Naive thymus-derived CD8-positive, alpha-beta T cell (primary cell): ENCODE results near the gene CD99. TPM values are rescaled to one million over a fixed set of nuclear protein-coding genes. Genes with fewer than 3 reads are reported as not detected.

Experiments used
- ATAC-seq, 2 donors: fragments of 150-1000 bp; cut with Tn5 transposase in 1 of 2; sonication (Bioruptor Pico), chemical (Tn5 transposase) in 1 of 2; 1 replicate in 1 of 2; 2 replicates in 1 of 2; pipeline ENCODE4 v1.10.0; 2021; ENCODE audit warnings: mild to moderate bottlenecking in 2 of 2, moderate library complexity in 2 of 2
- POLR2A ChIA-PET: fragments of 350-600 bp; sonication (Branson Sonifier 250); formaldehyde crosslinking; loops from one replicate; lab custom pipeline; 2021; ENCODE audit warnings: antibody characterized with exemption; lab: Charles Lee
- DNase-seq, 10 donors: peaks; one replicate each; pipeline versions ENCODE4 v3.0.0 to v3.0.0-alpha.2; 2020 to 2022
- H3K27ac Mint-ChIP-seq, 10 donors: one replicate each; pipeline ENCODE4 v1.8.0; 2020 to 2022; ENCODE audit warnings: mild to moderate bottlenecking in 10 of 10, mixed read lengths in 10 of 10, moderate library complexity in 4 of 10, inconsistent platforms in 1 of 10
- H3K27me3 Mint-ChIP-seq, 5 donors: one replicate each; pipeline ENCODE4 v1.8.0; 2021 to 2022; ENCODE audit warnings: mixed read lengths in 5 of 5
- H3K36me3 Mint-ChIP-seq, 3 donors: one replicate each; pipeline ENCODE4 v1.8.0; 2020 to 2022; ENCODE audit warnings: mixed read lengths in 3 of 3, mild to moderate bottlenecking in 2 of 3, inconsistent platforms in 1 of 3
- H3K4me1 Mint-ChIP-seq, 4 donors: one replicate each; pipeline ENCODE4 v1.8.0; 2021 to 2022; ENCODE audit warnings: mixed read lengths in 4 of 4
- H3K4me3 Mint-ChIP-seq, 10 donors: one replicate each; pipeline ENCODE4 v1.8.0; 2020 to 2022; ENCODE audit warnings: mild to moderate bottlenecking in 10 of 10, mixed read lengths in 10 of 10, moderate library complexity in 6 of 10, inconsistent platforms in 1 of 10
- H3K9me3 Mint-ChIP-seq, 9 donors: one replicate each; pipeline ENCODE4 v1.8.0; 2020 to 2022; ENCODE audit warnings: mixed read lengths in 9 of 9, mild to moderate bottlenecking in 3 of 9, inconsistent platforms in 1 of 9, moderate library complexity in 1 of 9
- polyA plus RNA-seq, 3 donors: library from polyadenylated mRNA; unstranded; fragments of 300-500 nt; fragmentation: Illumina TruSeq; gene quantifications; one replicate each; pipeline ENCODE4 v1.2.3, GENCODE V29; 2021
- total RNA-seq, 8 experiments: library from RNA in 2 of 8; stranded (reverse) in 2 of 8; gene quantifications; one replicate each; pipeline ENCODE4 v1.2.3 and lab custom pipeline; 2021 to 2026

Gene CD99
- total and polyA plus RNA-seq, 5 experiments from 2014 or later = 120 to 218 (median 124) TPM

DNA sequence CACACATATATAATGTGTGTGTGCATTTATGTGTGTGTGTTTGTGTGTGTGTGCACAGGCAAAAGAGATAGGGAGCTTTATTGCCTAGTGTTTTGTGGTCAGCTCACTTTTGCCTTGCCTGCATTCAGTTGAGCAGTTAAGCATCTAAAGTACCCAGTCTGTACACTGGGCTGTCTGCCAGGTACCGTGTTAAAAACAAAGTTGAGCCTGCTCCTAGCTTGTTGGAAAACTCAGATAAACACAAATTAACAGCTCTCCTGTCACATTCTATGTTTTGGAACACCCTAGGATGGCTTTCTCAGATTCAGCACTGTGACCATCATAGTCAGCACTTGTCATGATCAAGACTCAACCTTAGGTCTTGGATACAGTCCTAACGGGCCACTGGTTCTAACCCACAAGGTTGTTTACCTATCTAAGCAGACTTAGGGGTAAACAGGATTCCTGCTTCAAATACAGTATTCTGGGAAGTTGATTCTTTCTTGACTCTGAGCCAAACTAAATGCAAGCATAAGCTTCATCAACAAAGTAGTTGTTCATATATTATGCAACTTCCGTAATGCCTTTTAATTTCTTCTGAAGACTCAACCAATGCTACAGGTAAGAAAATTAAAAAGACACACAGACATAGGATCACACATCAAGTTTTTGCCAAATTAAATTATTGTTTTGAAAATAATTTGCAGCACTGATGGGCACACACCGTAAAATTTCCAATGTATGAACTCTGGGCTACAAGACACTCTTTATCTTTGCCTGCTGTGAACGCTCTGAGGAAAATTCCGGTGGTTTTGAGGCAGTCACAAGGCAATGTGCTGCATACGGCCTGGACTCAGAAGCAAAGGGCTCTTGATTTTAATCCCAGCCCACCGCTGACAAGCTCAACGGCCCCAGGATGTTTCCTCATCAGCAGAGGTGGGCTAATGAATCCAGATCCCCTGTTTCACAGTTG lies 11.3 kb upstream of the CD99 start:
- POLR2A ChIA-PET = no interaction called here
- Mint-ChIP-seq H3K27ac (no peak overlapping the region), H3K4me1 (peaks cover 0 to 3% (median 0%) of the 10 kb centered on the region in 4 donors), H3K4me3 (no peak overlapping the region), H3K9me3 (peaks cover 0 to 2% (median 0%) of the 10 kb centered on the region in 9 donors), H3K27me3 (peaks cover 0 to 5% (median 0%) of the 10 kb centered on the region in 5 donors), H3K36me3 (no peaks in the 10 kb centered on the region)
- ATAC-seq (no peak), DNase-seq (no peak)

DNA sequence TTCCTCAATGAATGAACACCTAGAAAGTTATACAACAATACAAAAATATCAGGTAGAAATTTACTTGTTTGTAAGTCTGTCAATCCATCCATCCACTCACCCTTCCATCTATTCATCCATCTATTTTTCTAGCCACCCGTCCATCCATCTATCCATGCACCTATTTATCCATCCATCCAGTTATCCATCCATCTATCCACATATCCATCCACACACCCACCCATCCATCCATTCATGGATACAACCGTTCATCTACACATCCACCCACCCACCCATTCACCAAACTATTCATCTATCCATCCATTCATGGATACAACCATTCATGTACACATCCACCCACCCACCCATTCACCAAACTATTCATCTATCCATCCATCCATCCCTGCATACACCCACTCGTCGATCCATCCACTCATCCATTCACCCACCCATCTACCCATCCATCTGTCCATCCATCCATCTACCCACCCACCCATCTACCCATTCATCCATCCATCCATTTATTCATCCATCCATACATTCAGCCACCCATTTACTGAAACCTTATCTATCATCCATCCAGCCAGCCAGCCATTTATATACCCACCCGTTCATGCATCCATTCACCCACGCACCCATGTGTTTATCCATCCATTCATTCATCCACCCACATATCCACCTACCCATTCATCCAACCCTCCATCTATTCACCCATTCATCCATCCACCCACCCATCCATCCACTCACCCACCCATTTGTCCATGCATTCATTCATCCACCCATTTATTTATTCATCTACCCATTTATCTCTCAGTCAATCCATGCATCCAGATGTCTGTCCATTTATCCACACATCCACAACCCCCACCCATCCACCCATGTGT lies 10.4 kb upstream of the CD99 start:
- H3K36me3 Mint-ChIP-seq = no peaks in the 10 kb centered on the region
- DNase-seq = no peak
- no peak for ATAC-seq
- H3K4me1 Mint-ChIP-seq = peaks cover 0 to 3% (median 0%) of the 10 kb centered on the region in 4 donors
- no peak overlapping the region for H3K27ac Mint-ChIP-seq
- POLR2A ChIA-PET = no interaction called here
- H3K9me3 Mint-ChIP-seq = peaks cover 0 to 2% (median 0%) of the 10 kb centered on the region in 9 donors
- H3K27me3 Mint-ChIP-seq = peaks cover 0 to 5% (median 0%) of the 10 kb centered on the region in 5 donors
- no peak overlapping the region for H3K4me3 Mint-ChIP-seq

DNA sequence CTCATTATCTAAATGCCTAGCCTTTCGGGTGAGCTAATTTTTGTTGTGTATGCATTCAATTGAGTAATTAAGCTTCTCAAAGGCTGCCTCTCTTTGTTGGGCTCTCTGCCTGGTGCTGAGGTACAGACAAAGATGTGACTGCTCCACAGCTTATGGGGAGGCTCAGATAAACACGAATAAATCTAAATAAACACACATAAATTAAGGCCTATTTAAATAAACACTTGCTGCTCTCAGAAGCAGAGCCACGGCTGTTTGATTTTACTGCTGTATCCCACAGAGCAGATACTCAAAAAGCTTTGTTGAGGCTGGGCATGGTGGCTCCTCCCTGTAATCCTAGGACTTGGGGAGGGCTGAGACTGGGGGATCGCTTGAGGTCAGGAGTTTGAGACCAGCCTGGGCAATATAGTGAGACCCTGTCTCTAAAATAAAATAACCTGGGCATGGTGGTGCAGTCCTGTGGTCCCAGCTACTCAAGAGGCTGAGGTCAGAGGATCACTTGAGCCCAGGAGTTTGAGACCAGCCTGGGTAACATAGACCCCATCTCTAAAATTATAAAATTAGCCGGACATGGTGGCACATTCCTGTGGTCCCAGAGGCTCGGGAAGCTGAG lies 8.4 kb upstream of the CD99 start:
- Mint-ChIP-seq H3K36me3 (no peaks in the 10 kb centered on the region), H3K4me1 (peaks cover 0 to 6% (median 1%) of the 10 kb centered on the region in 4 donors), H3K27me3 (peaks cover 0 to 5% (median 0%) of the 10 kb centered on the region in 5 donors), H3K9me3 (peaks cover 0 to 2% (median 0%) of the 10 kb centered on the region in 9 donors), H3K27ac (no peak overlapping the region), H3K4me3 (no peak overlapping the region)
- POLR2A ChIA-PET = no interaction called here
- ATAC-seq (no peak), DNase-seq (no peak)

DNA sequence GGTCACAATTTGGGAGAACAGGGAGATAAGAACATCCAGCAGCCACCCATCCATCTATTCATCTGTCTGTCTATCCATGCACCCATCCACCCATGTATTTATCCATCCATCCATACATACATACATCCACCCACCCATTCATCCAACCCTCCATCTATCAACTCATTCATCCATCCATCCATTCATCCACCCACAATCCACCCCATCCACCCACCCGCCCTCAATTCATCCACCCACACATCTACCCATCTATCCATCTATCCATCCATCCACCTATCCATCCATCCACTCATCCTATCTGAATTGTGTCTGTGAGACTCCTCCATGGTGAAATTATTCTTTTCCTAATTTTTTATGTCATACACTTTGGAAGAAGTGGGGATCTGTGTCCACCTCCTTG lies 6.8 kb upstream of the CD99 start:
- H3K4me3 Mint-ChIP-seq = no peak overlapping the region
- DNase-seq = no peak
- H3K27ac Mint-ChIP-seq = peak overlapping the region in 1 of 10 donors; percentile 43
- H3K4me1 Mint-ChIP-seq = peaks cover 0 to 6% (median 0%) of the 10 kb centered on the region in 4 donors
- no peaks in the 10 kb centered on the region for H3K36me3 Mint-ChIP-seq
- H3K27me3 Mint-ChIP-seq = no peaks in the 10 kb centered on the region
- peaks cover 0 to 2% (median 0%) of the 10 kb centered on the region in 9 donors for H3K9me3 Mint-ChIP-seq
- no peak for ATAC-seq
- POLR2A ChIA-PET = no interaction called here

DNA sequence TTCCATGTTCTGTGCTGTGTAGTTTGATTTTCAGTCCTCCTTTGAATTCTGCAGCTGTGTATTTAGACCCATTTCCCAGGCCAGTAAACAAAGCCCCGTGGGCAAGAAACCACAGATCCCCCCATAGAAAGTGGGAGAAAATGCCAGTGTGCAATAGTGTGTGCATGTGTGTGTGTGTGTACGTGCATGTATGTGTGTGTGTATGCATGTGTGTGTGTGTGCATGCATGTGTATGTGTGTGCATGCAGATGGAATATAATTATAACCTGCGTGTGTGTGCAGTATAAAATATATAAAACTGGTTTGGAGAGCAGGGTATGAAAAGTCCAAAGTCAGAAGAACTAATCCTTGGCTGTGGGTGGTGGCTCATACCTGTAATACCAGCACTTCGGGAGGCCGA lies 5.2 kb upstream of the CD99 start:
- ATAC-seq (no peak), DNase-seq (no peak)
- no peaks in the 10 kb centered on the region for H3K36me3 Mint-ChIP-seq
- H3K4me3 Mint-ChIP-seq = no peak overlapping the region
- POLR2A ChIA-PET = no interaction called here
- H3K27me3 Mint-ChIP-seq = no peaks in the 10 kb centered on the region
- H3K27ac Mint-ChIP-seq = peak overlapping the region in 1 of 10 donors; percentile 37
- peaks cover 0 to 6% (median 4%) of the 10 kb centered on the region in 4 donors for H3K4me1 Mint-ChIP-seq
- H3K9me3 Mint-ChIP-seq = peaks cover 0 to 2% (median 0%) of the 10 kb centered on the region in 9 donors

DNA sequence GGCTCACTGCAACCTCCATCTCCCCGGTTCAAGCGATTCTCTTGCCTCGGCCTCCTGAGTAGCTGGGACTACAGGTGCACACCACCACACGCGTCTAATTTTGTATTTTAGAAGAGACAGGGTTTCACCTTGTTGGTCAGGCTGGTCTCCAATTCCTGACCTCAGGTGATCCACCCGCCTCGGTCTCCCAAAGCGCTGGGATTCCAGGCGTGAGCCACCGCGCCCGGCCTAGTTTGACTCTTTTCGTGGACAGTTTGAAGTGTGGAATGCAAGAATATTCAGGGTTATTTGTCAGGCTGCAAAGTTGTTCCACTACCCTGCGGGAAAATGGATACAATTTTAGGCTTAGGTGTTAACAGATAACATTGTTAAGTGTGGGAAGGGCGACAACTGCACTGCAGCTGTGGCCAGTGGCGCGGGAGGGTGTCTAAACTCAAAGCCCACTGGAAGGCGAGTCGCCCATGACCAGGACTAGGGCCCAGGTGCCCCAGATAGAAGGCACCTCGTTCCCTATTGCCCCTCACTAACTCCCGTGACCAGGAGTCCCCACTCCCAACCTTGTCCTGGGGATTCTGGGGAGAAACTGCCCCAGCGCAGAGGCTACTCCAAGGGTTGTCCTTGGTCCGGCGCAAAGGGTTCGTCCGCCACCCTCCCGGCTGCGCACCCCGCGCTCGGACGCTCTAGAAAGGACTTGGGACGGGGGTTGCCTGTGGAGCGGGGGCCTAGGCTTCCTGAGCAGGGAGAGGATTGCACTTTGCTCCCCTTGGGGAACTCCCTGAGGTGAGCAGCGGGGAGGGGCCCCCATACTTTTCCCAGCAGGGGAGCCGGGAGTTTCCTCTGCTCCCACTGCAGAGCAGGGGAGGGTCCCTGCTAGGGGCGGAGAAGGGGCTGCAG lies 1.1 kb upstream of the CD99 start:
- Mint-ChIP-seq H3K27ac (peak overlapping the region in 5 of 10 donors; percentile 24 to 83 (median 59)), H3K9me3 (no peaks in the 10 kb centered on the region), H3K4me3 (peak overlapping the region; percentile 68 to 99 (median 85)), H3K36me3 (no peaks in the 10 kb centered on the region), H3K4me1 (peaks cover 30 to 38% (median 32%) of the 10 kb centered on the region in 4 donors), H3K27me3 (no peaks in the 10 kb centered on the region)
- ATAC-seq (no peak), DNase-seq (no peak)
- POLR2A ChIA-PET = no interaction called here

DNA sequence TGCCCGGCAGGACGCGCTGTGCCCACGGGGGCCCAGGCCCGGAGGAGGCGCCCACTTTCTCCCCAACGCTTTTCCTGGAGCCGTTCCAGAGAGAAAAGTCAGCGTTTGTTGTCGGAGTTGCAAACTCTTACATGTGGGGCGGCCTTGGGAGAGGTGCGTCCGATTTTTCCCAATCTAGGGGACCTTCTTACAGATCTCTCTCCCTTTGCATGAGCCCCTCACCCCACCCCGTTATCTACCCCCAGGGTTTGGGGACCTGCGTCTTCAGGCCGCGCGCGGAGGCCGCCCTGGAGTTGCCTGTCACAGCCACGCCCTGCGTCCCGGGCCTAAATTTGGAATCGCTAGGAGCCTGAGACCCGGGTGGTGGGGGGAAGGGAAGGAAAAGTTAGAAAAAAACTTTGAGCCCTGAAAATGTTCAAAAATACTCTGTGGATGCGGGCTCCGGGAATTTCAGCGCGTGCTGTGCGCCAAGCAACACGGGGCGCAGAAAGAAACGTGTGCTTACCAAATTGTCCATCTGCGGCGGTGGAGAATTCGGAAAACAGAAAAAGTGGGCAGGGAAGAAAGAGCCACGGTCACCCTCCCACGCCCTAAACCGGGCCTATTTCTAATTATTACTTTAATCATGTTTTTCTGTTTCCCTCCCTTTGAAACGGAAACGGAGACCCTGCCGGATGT lies 587 bp downstream of the CD99 start:
- Mint-ChIP-seq H3K9me3 (peaks cover 0 to 2% (median 0%) of the 10 kb centered on the region in 9 donors), H3K4me3 (peak overlapping the region; percentile 92 to 99 (median 96)), H3K27me3 (no peaks in the 10 kb centered on the region), H3K27ac (peak overlapping the region; percentile 73 to 96 (median 88)), H3K4me1 (peaks cover 43 to 53% (median 47%) of the 10 kb centered on the region in 4 donors), H3K36me3 (peaks cover 0 to 2% (median 0%) of the 10 kb centered on the region in 3 donors)
- DNase-seq (no peak), ATAC-seq (peak; percentile 0 to 2)
- POLR2A ChIA-PET = no interaction called here

DNA sequence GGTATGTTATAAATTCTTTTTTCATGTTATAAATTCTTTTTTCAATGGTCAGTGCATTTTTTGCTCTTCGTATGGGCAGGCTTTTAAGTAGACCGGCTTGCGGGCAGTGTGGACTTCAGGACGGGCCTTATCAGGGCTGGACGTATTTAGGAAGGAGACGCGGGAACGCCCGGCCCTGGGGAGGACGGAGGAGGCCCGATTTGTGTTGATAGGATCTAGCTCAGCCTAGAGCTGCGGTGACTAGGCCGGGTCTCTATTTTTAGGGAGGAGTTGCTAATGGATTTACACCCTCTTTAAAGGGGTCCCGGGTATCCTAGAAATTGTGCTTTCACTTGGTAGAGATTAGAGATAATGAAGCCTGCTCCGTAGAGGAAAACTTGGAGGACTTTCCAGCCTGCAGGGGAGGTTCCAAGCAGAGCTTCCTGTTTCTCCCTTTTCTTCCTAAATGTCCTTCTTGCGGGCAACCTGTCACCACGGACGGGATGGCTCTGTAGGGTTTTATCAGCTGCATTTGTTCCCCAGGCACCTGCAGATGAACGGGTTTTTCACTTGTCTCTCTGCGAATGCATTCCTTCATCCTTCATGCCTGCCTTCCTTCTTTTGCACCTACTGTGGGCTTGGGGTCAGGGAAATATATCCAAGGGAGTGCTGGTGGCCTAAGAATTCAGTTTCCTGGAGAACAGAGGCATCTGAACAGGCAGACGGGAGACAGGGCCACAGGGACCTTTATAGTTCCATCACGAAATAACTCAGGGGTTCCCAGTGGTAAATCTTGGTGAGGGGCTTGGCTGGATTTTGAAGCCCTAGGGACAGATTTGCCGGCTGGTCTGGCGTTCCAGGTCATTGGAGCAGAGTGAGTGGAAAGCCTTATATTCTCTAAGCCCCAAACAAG lies 1.4 kb downstream of the CD99 start:
- H3K4me3 Mint-ChIP-seq = peak overlapping the region; percentile 92 to 99 (median 96)
- ATAC-seq = no peak
- H3K9me3 Mint-ChIP-seq = peaks cover 0 to 2% (median 0%) of the 10 kb centered on the region in 9 donors
- peak in 2 of 10 donors; percentile 14 to 23 for DNase-seq
- POLR2A ChIA-PET = no interaction called here
- peaks cover 0 to 2% (median 0%) of the 10 kb centered on the region in 3 donors for H3K36me3 Mint-ChIP-seq
- no peaks in the 10 kb centered on the region for H3K27me3 Mint-ChIP-seq
- H3K27ac Mint-ChIP-seq = peak overlapping the region; percentile 73 to 96 (median 88)
- H3K4me1 Mint-ChIP-seq = peaks cover 51 to 58% (median 54%) of the 10 kb centered on the region in 4 donors

DNA sequence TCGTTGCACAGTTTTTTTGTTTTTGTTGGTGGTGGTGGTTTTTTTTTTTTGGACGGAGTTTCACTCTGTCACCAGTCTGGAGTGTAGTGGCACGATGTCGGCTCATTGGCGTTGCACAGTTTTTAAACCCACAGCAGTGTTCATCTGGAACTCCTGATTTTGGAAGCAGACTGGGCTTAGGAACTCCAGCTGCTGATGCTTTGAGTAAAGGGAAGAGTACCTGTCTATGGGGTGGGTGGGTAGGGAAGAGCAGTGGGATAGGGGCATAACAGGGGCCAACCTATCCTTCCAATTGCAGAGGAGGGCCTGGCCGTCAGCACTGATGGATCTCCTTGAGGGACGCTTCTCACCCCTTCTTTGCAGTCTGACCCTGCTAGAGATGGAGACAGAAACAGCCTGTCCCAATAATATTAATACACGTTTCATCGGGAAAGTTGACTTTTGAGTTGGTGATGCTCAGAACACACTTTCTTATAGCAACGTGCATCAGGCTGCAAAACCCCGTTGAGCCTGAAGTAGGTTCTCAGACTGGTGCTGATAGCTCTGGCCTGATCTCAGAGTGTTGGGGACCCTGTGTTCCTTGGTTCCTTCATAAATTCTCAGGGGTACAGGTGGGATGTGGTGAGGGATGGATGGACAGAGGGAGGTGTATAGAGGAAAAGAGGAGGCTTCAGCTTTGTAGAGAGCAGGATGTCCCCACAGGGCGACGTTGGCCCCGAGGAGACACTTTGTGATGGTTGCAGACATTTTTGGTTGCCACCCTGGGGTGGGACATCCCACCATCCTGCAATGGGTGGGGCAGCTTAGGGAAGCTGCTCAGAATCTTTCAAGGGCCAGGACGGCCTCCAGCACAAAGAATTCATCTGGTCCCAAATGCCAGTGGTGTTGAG lies 2.3 kb downstream of the CD99 start:
- Mint-ChIP-seq H3K4me1 (peaks cover 59 to 67% (median 63%) of the 10 kb centered on the region in 4 donors), H3K27ac (peak overlapping the region; percentile 69 to 96 (median 90)), H3K36me3 (peaks cover 0 to 6% (median 0%) of the 10 kb centered on the region in 3 donors), H3K27me3 (no peaks in the 10 kb centered on the region), H3K4me3 (peak overlapping the region; percentile 92 to 99 (median 96)), H3K9me3 (peaks cover 0 to 2% (median 0%) of the 10 kb centered on the region in 9 donors)
- POLR2A ChIA-PET = no interaction called here
- ATAC-seq (no peak), DNase-seq (peak in 1 of 10 donors; percentile 52)
